WTC11 (cell line): Measurements from ENCODE around the gene SLC48A1. TPM values are rescaled to one million over a fixed set of nuclear protein-coding genes. Genes with fewer than 3 reads are reported as not detected.
A peak's percentile ranks its signal among the peaks of the same experiment; 100 is the strongest.

Experiments
- ATAC-seq: fragments of 200-7000 bp; cut with Tn5 transposase; 2 replicates; pipeline ENCODE4 v1.10.0; 2021; ENCODE audit warnings: mild to moderate bottlenecking, moderate library complexity
- CTCF ChIA-PET: fragments of 300-600 bp; sonication (Branson Sonifier 250); formaldehyde crosslinking; loops from one replicate; lab custom pipeline; 2021; ENCODE audit warnings: antibody characterized with exemption; lab: Charles Lee
- POLR2A ChIA-PET: fragments of 350-600 bp; sonication (Branson Sonifier 250); formaldehyde crosslinking; loops from one replicate; lab custom pipeline; 2021; ENCODE audit warnings: antibody characterized with exemption; lab: Charles Lee
- DNase-seq: peaks from one replicate; pipeline ENCODE4 v3.0.0; 2021; ENCODE audit warnings: low spot score
- H3K27ac Mint-ChIP-seq: 2 replicates; pipeline ENCODE4 v1.8.0; 2021; ENCODE audit warnings: mixed read lengths
- H3K27me3 Mint-ChIP-seq: 2 replicates; pipeline ENCODE4 v1.8.0; 2021; ENCODE audit warnings: low read depth, mild to moderate bottlenecking, moderate library complexity, mixed read lengths
- H3K36me3 Mint-ChIP-seq: 2 replicates; pipeline ENCODE4 v1.8.0; 2021; ENCODE audit warnings: mixed read lengths
- H3K4me1 Mint-ChIP-seq: 2 replicates; pipeline ENCODE4 v1.8.0; 2022; ENCODE audit warnings: mixed read lengths
- H3K4me3 Mint-ChIP-seq: 2 replicates; pipeline ENCODE4 v1.8.0; 2021; ENCODE audit warnings: mild to moderate bottlenecking, moderate library complexity, mixed read lengths
- H3K9me3 Mint-ChIP-seq: 2 replicates; pipeline ENCODE4 v1.8.0; 2021; ENCODE audit warnings: mixed read lengths
- AR ChIP-seq: fragments of 250-450 bp; sonication (Bioruptor Pico); IDR thresholded peaks from 2 replicates; pipeline ENCODE4 v1.9.0; 2021; ENCODE audit warnings: mild to moderate bottlenecking
- ATF3 ChIP-seq: sonication (generic); formaldehyde crosslinking; conservative IDR thresholded peaks from 2 replicates; pipeline ENCODE4 v1.8.1; 2022; ENCODE audit warnings: mild to moderate bottlenecking, missing genetic modification reagents
- CBFB ChIP-seq: sonication (generic); formaldehyde crosslinking; IDR thresholded peaks from 2 replicates; pipeline ENCODE4 v1.8.1; 2022; ENCODE audit warnings: mild to moderate bottlenecking, low read depth, missing genetic modification reagents
- ESRRA ChIP-seq: sonication (generic); formaldehyde crosslinking; IDR thresholded peaks from 2 replicates; pipeline ENCODE4 v1.8.1; 2022; ENCODE audit warnings: mild to moderate bottlenecking, missing genetic modification reagents, borderline replicate concordance
- FOXJ3 ChIP-seq: sonication (generic); formaldehyde crosslinking; IDR thresholded peaks from 2 replicates; pipeline ENCODE4 v1.9.0; 2021; ENCODE audit warnings: missing genetic modification reagents, mild to moderate bottlenecking, borderline replicate concordance
- FOXK1 ChIP-seq: sonication (generic); formaldehyde crosslinking; IDR thresholded peaks from 2 replicates; pipeline ENCODE4 v1.8.0; 2022; ENCODE audit warnings: mild to moderate bottlenecking, moderate library complexity, missing genetic modification reagents
- GTF2I ChIP-seq: fragments of 250-450 bp; sonication (Bioruptor Pico); conservative IDR thresholded peaks from 2 replicates; pipeline ENCODE4 v1.4.0; 2021; ENCODE audit warnings: mild to moderate bottlenecking
- MAX ChIP-seq: sonication (generic); formaldehyde crosslinking; IDR thresholded peaks from 2 replicates; pipeline ENCODE4 v1.8.0; 2022; ENCODE audit warnings: mild to moderate bottlenecking, missing genetic modification reagents
- MLX ChIP-seq: sonication (generic); formaldehyde crosslinking; IDR thresholded peaks from 2 replicates; pipeline ENCODE4 v1.8.1; 2023; ENCODE audit warnings: mild to moderate bottlenecking, missing genetic modification reagents, moderate library complexity
- NFE2L1 ChIP-seq: sonication (generic); formaldehyde crosslinking; IDR thresholded peaks from 2 replicates; pipeline ENCODE4 v1.8.1; 2023; ENCODE audit warnings: missing genetic modification reagents
- SP1 ChIP-seq: sonication (generic); formaldehyde crosslinking; conservative IDR thresholded peaks from 2 replicates; pipeline ENCODE4 v1.8.1; 2022; ENCODE audit warnings: missing genetic modification reagents
- TEAD4 ChIP-seq: sonication (generic); formaldehyde crosslinking; IDR thresholded peaks from 2 replicates; pipeline ENCODE4 v1.8.0; 2022; ENCODE audit warnings: mild to moderate bottlenecking, missing genetic modification reagents
- USF1 ChIP-seq: sonication (generic); formaldehyde crosslinking; IDR thresholded peaks from 2 replicates; pipeline ENCODE4 v1.8.0; 2022; ENCODE audit warnings: mild to moderate bottlenecking, missing genetic modification reagents
- USF2 ChIP-seq: sonication (generic); formaldehyde crosslinking; IDR thresholded peaks from 2 replicates; pipeline ENCODE4 v1.8.1; 2023; ENCODE audit warnings: mild to moderate bottlenecking, missing genetic modification reagents, moderate library complexity
- ZBTB21 ChIP-seq: sonication (generic); formaldehyde crosslinking; IDR thresholded peaks from 2 replicates; pipeline ENCODE4 v1.8.1; 2023; ENCODE audit warnings: mild to moderate bottlenecking, missing genetic modification reagents, borderline replicate concordance
- ZBTB43 ChIP-seq: sonication (generic); formaldehyde crosslinking; IDR thresholded peaks from 2 replicates; pipeline ENCODE4 v1.8.1; 2023; ENCODE audit warnings: mild to moderate bottlenecking, missing genetic modification reagents
- ZNF219 ChIP-seq: sonication (generic); formaldehyde crosslinking; IDR thresholded peaks from 2 replicates; pipeline ENCODE4 v1.8.0; 2023; ENCODE audit warnings: missing genetic modification reagents, mild to moderate bottlenecking, borderline replicate concordance
- ZNF281 ChIP-seq: sonication (generic); formaldehyde crosslinking; IDR thresholded peaks from 2 replicates; pipeline ENCODE4 v1.8.0; 2023; ENCODE audit warnings: mild to moderate bottlenecking, missing genetic modification reagents
- ZNF317 ChIP-seq: sonication (generic); formaldehyde crosslinking; IDR thresholded peaks from 2 replicates; pipeline ENCODE4 v1.8.1; 2023; ENCODE audit warnings: low read depth, mild to moderate bottlenecking, moderate library complexity, missing genetic modification reagents, borderline replicate concordance
- ZNF396 ChIP-seq: fragments of 250-450 bp; sonication (Bioruptor Pico); IDR thresholded peaks from 2 replicates; pipeline ENCODE4 v1.8.0; 2021; ENCODE audit warnings: mild to moderate bottlenecking, moderate library complexity, borderline replicate concordance
- ZNF423 ChIP-seq: fragments of 250-450 bp; sonication (Bioruptor Pico); IDR thresholded peaks from 2 replicates; pipeline ENCODE4 v2.1.2; 2022; ENCODE audit warnings: mild to moderate bottlenecking, moderate library complexity
- ZNF512 ChIP-seq: sonication (generic); formaldehyde crosslinking; IDR thresholded peaks from 2 replicates; pipeline ENCODE4 v1.8.1; 2022; ENCODE audit warnings: missing genetic modification reagents, borderline replicate concordance
- total RNA-seq: library from RNA; stranded (reverse); gene quantifications from 3 replicates; pipeline ENCODE4 v1.2.3, GENCODE V29; 2021

SLC48A1 gene
- total RNA-seq, 1 experiment from 2014 or later = 13.8 TPM

GRCh38 chr12:47758584-47758833 lies 14.5 kb upstream of the SLC48A1 start:
- Mint-ChIP-seq H3K9me3 (no peaks in the 10 kb centered on the region), H3K36me3 (no peaks in the 10 kb centered on the region), H3K4me1 (peaks cover 55% of the 10 kb centered on the region), H3K27ac (no peak overlapping the region), H3K27me3 (no peaks in the 10 kb centered on the region; the same call in 1 of the 2 replicates), H3K4me3 (peak overlapping the region; percentile 67)
- no peak for DNase-seq
- POLR2A ChIA-PET = interaction anchor here (0.9 to 2.1 kb wide), 5 partner anchors 9 to 52 kb away, joined by 3 to 6 read pairs (median 4); partner anchors contain the start of gene SLC48A1
- ATAC-seq = peak; percentile 16
- TF ChIP-seq CBFB (CRISPR knock-in tag) (no peak), ZNF396 (no peak), ZNF512 (no peak), AR (CRISPR knock-in tag) (no peak), ZNF423 (no peak)
- CTCF ChIA-PET = interaction anchor here (0.6 to 10.5 kb wide), 25 partner anchors 9 to 1916 kb away, joined by 3 to 173 read pairs (median 5); partner anchors contain the start of genes HDAC7, RPAP3, SLC48A1 and TMEM106C

GRCh38 chr12:47758834-47759690 lies 14.0 kb upstream of the SLC48A1 start, which contains the start of gene RAPGEF3:
RAPGEF3 (minus strand) TSS chr12:47758880; CDS start chr12:47758556, 324 bp downstream.
- ATAC-seq = peak; percentile 79
- ChIA-PET POLR2A (interaction anchor here (0.8 to 2.1 kb wide), 5 partner anchors 8 to 62 kb away, joined by 3 to 6 read pairs (median 4); partner anchors contain the start of gene SLC48A1), CTCF (interaction anchor here (0.6 to 10.5 kb wide), 22 partner anchors 9 to 242 kb away, joined by 3 to 173 read pairs (median 5); partner anchors contain the start of genes HDAC7, RPAP3, SLC48A1 and TMEM106C)
- Mint-ChIP-seq H3K9me3 (no peaks in the 10 kb centered on the region), H3K36me3 (no peaks in the 10 kb centered on the region), H3K4me3 (peak within 1 kb of the TSS; percentile 67), H3K27ac (no peak within 1 kb of the TSS), H3K27me3 (no peaks in the 10 kb centered on the region; the same call in 1 of the 2 replicates), H3K4me1 (peaks cover 53% of the 10 kb centered on the region)
- DNase-seq = peak; percentile 74
- TF ChIP-seq SP1 (peak; percentile 19; the same call in 1 of the 2 replicates), USF1 (CRISPR knock-in tag) (peak; percentile 80), ZNF219 (no peak), GTF2I (CRISPR knock-in tag) (no peak), FOXK1 (CRISPR knock-in tag) (peak; percentile 89), ZBTB21 (CRISPR knock-in tag) (no peak), ATF3 (CRISPR knock-in tag) (no peak), ZNF317 (CRISPR knock-in tag) (no peak), USF2 (CRISPR knock-in tag) (peak; percentile 79), NFE2L1 (CRISPR knock-in tag) (no peak), ZNF281 (CRISPR knock-in tag) (0 out of 2 replicates have a peak, but pooled peaks have one; percentile 30), FOXJ3 (no peak), TEAD4 (CRISPR knock-in tag) (no peak), ESRRA (no peak), ZBTB43 (CRISPR knock-in tag) (0 out of 2 replicates have a peak, but pooled peaks have one; percentile 27), MLX (no peak), MAX (peak; percentile 91)
